ENCODE results near the gene RELL2.

RELL2 gene

GRCh38 chr5:141675672-141676071 is 38.9 kb downstream of the RELL2 start:
- no peak for DNase-seq (ENCODE audit: low read depth in 2 of 2)

DNA sequence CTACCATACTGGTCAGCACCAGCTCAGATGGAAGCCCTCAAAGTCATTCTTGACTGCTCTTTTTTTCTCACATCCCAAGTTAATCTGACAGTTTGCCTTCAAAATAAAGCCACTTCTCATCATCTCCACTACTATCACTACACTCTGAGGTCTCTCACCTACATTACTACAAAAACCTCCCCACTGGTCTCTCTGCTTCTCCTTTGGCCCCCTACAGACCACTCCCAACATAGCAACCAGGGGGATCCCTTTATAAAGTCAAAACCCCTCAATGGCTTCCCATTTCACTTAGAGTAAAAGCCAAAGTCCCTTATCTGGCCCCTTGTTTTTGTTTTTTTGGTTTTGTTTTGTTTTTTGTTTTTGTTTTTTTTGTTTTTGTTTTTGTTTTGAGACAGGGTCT is 40.6 kb downstream of the RELL2 start:
- no peak for DNase-seq (ENCODE audit: low read depth in 2 of 2)

GRCh38 chr5:141680178-141680577 is 43.4 kb downstream of the RELL2 start:
- DNase-seq (ENCODE audit: low read depth in 2 of 2) = no peak

DNA sequence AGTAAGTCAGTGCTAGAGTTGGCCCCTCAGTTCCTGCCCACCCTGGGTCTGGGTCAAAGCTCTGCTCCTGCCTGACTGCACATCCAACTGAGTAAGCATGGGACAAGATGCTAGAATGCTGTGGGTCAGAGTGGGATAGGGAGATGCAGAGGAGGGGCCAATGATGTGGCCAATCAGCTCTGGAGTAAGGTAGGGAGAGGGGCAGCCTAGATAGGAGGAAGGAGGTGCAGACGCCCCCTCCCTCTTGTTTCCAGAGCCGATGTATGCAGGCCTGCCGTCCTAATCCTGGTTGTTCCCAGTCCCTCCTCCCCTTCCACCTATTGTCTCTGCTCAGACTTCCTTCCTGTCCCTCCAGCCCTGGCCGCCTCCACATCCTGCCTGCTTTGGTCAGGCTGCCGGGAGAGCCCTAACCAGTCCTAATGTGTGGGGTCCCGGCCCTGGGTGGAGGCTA is 44.0 kb downstream of the RELL2 start:
- DNase-seq (ENCODE audit: low read depth in 2 of 2) = no peak

GRCh38 chr5:141681295-141681694 is 44.5 kb downstream of the RELL2 start:
- no peak for DNase-seq (ENCODE audit: low read depth in 2 of 2)

DNA sequence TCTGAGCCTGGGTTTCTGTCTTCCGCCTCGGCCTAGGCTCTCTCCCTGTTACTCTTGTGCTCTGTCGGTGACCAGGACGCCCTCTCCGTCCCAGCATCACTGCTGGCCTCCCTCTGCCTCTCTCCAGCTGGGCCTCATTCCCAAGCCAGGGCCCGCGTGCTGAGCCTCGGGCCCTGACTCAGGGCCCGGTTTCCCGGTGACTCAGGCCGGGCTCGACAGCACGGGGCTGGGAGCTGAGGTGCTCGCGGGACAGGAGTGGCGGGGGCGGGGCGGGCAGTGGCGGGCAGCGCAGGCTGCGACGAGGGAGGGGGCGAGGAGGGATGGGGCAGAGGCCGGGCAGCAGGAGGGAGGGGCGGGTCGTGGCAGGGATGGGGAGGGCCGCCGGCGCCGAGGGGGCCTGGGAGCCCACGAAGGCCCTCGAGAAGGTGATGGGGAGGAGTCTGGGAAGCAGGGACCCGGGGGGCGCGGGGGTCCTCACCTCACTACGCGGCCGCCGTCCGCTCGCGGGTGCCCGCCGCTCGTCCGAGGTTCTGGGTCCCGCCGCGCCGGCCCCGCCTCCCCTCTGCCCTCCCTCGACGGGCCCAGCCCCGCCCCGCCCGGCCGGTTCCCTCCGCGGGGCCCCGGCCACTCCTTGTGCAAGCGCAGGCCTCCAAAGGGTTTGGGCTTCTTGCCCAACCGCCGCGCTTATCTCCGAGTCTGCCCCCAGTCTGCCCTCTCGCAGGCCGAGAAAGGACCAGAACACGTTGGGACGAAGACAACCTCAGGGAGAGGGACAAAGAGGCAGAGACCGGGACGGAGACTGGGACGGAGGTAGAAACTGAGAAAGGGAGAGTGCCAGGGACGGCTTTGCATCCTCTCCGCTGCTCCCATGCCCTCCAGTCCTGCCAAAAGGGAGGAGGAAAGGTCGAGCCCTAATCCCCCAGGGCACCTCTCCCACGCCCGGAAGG is 45.2 kb downstream of the RELL2 start, which contains the start of gene ARAP3:
Gene ARAP3 (minus strand): TSS at position 536 of the 947 bp plus-strand sequence. CDS start 1,744 bp downstream, outside the sequence.
- no peak for DNase-seq (ENCODE audit: low read depth in 2 of 2)

GRCh38 chr5:141683596-141684141 is 46.9 kb downstream of the RELL2 start:
- no peak for DNase-seq (ENCODE audit: low read depth in 2 of 2)

- no peak for DNase-seq (ENCODE audit: low read depth in 2 of 2)
Observed at GRCh38 chr5:141685591-141685990, 48.8 kb downstream of the RELL2 start.

- no peak for DNase-seq (ENCODE audit: low read depth in 2 of 2)
Observed at GRCh38 chr5:141686648-141687416, 50.0 kb downstream of the RELL2 start.
